ELR (cell line): ENCODE data around the gene AIF1L.
A peak's percentile ranks its signal among the peaks of the same experiment; 100 is the strongest.

Experiments used
- DNase-seq: peaks from one replicate; pipeline ENCODE4 v3.0.0-alpha.2; 2015; ENCODE audit warnings: low read depth

The AIF1L gene

GRCh38 chr9:131096269-131097125 is at the start of gene AIF1L:
TSS of gene AIF1L (plus strand) at chr9:131096531. CDS start at chr9:131096630, 99 bp downstream.
- peak; percentile 32 for DNase-seq

- DNase-seq: peak; percentile 78
These were observed 49.6 kb upstream of the AIF1L start for GRCh38 chr9:131046581-131047202.

GRCh38 chr9:131048332-131048731 is 48.0 kb upstream of the AIF1L start:
- no peak for DNase-seq

- DNase-seq: no peak
These were observed 47.5 kb upstream of the AIF1L start for GRCh38 chr9:131048820-131049219.

GRCh38 chr9:131049829-131050715 is 46.3 kb upstream of the AIF1L start:
- DNase-seq: peak; percentile 34

GRCh38 chr9:131050831-131051230 is 45.5 kb upstream of the AIF1L start:
- no peak for DNase-seq

GRCh38 chr9:131051592-131052517 is 44.5 kb upstream of the AIF1L start:
- no peak for DNase-seq

- no peak for DNase-seq
These were observed 42.4 kb upstream of the AIF1L start for GRCh38 chr9:131053896-131054295.

GRCh38 chr9:131056781-131057506 is 39.4 kb upstream of the AIF1L start:
- no peak for DNase-seq

GRCh38 chr9:131060900-131061630 is 35.3 kb upstream of the AIF1L start:
- no peak for DNase-seq

GRCh38 chr9:131062969-131063368 is 33.4 kb upstream of the AIF1L start:
- DNase-seq: no peak

GRCh38 chr9:131065599-131065998 is 30.7 kb upstream of the AIF1L start:
- no peak for DNase-seq

- no peak for DNase-seq
These were observed 28.7 kb upstream of the AIF1L start for GRCh38 chr9:131067625-131068024.

- DNase-seq: no peak
These were observed 28.1 kb upstream of the AIF1L start for GRCh38 chr9:131068076-131068816.

- DNase-seq: no peak
These were observed 26.6 kb upstream of the AIF1L start for GRCh38 chr9:131069699-131070098.

GRCh38 chr9:131072107-131072870 is 24.0 kb upstream of the AIF1L start:
- no peak for DNase-seq

GRCh38 chr9:131072871-131073237 is 23.5 kb upstream of the AIF1L start:
- no peak for DNase-seq

- no peak for DNase-seq
These were observed 19.8 kb upstream of the AIF1L start for GRCh38 chr9:131076347-131077195.
